Measurements from ENCODE around the gene B3GLCT. TPM values are rescaled to one million over a fixed set of nuclear protein-coding genes. Genes with fewer than 3 reads are reported as not detected.
"Not testable (repeated sequence)": the region's sequence is repeated elsewhere in the genome, so short reads cannot be mapped to it uniquely, and the experiment has no call there.

B3GLCT gene
- total RNA-seq, 2 donors from 2014 or later = 3.1 to 3.2 TPM

- no peaks in the 10 kb centered on the region for H3K9me3 Mint-ChIP-seq
- H3K27ac Mint-ChIP-seq = no peak overlapping the region
- ATAC-seq (no peak), DNase-seq (ENCODE audit: low spot score in 2 of 2) (no peak)
- no peaks in the 10 kb centered on the region for H3K36me3 Mint-ChIP-seq
Observed at GRCh38 chr13:31207661-31208552, 8.1 kb downstream of the B3GLCT start.

GRCh38 chr13:31208559-31209122 is 8.9 kb downstream of the B3GLCT start:
- Mint-ChIP-seq H3K9me3 (no peaks in the 10 kb centered on the region), H3K36me3 (no peaks in the 10 kb centered on the region), H3K27ac (no peak overlapping the region)
- ATAC-seq (no peak), DNase-seq (ENCODE audit: low spot score in 2 of 2) (no peak)

- ATAC-seq (no peak), DNase-seq (ENCODE audit: low spot score in 2 of 2) (no peak)
- Mint-ChIP-seq H3K27ac (no peak overlapping the region), H3K36me3 (no peaks in the 10 kb centered on the region), H3K9me3 (no peaks in the 10 kb centered on the region)
Observed at GRCh38 chr13:31209172-31209840, 9.5 kb downstream of the B3GLCT start.

- H3K27ac Mint-ChIP-seq = no peak overlapping the region
- H3K36me3 Mint-ChIP-seq = no peaks in the 10 kb centered on the region
- DNase-seq (ENCODE audit: low spot score in 2 of 2) = no peak
- no peak for ATAC-seq
- no peaks in the 10 kb centered on the region for H3K9me3 Mint-ChIP-seq
Observed at GRCh38 chr13:31209841-31210210, 10.1 kb downstream of the B3GLCT start.

- Mint-ChIP-seq H3K27ac (peak overlapping the region in 1 of 2 donors; percentile 16), H3K9me3 (no peaks in the 10 kb centered on the region), H3K36me3 (peaks cover 0 to 5% of the 10 kb centered on the region in 2 donors)
- ATAC-seq (peak; percentile 68 to 84), DNase-seq (ENCODE audit: low spot score in 2 of 2) (no peak)
Observed at GRCh38 chr13:31213651-31214289, 14.0 kb downstream of the B3GLCT start.

GRCh38 chr13:31214435-31214834 is 14.7 kb downstream of the B3GLCT start:
- Mint-ChIP-seq H3K9me3 (no peaks in the 10 kb centered on the region), H3K36me3 (peaks cover 0 to 5% of the 10 kb centered on the region in 2 donors), H3K27ac (no peak overlapping the region)
- ATAC-seq = no peak
- no peak for DNase-seq (ENCODE audit: low spot score in 2 of 2)

- not testable (repeated sequence) for DNase-seq (ENCODE audit: low spot score in 2 of 2)
Observed at GRCh38 chr13:31216916-31217315, 17.1 kb downstream of the B3GLCT start.

GRCh38 chr13:31219909-31220598 is 20.3 kb downstream of the B3GLCT start:
- Mint-ChIP-seq H3K36me3 (peaks cover 0 to 11% of the 10 kb centered on the region in 2 donors), H3K9me3 (no peaks in the 10 kb centered on the region), H3K27ac (no peak overlapping the region)
- ATAC-seq (no peak), DNase-seq (ENCODE audit: low spot score in 2 of 2) (no peak)

More at GRCh38 chr13:31216916-31217315, 17.1 kb downstream of the B3GLCT start:
- H3K27ac Mint-ChIP-seq, H3K9me3 Mint-ChIP-seq, ATAC-seq: not testable (repeated sequence)
- peaks cover 0 to 11% of the 10 kb centered on the region in 2 donors for H3K36me3 Mint-ChIP-seq

GRCh38 chr13:31221057-31221456 is 21.3 kb downstream of the B3GLCT start:
- Mint-ChIP-seq H3K27ac (no peak overlapping the region), H3K9me3 (no peaks in the 10 kb centered on the region), H3K36me3 (peaks cover 0 to 11% of the 10 kb centered on the region in 2 donors)
- ATAC-seq = no peak
- DNase-seq (ENCODE audit: low spot score in 2 of 2) = no peak

GRCh38 chr13:31223215-31223614 is 23.4 kb downstream of the B3GLCT start:
- H3K36me3 Mint-ChIP-seq = peaks cover 0 to 11% of the 10 kb centered on the region in 2 donors
- DNase-seq (ENCODE audit: low spot score in 2 of 2) = no peak
- ATAC-seq = no peak
- no peak overlapping the region for H3K27ac Mint-ChIP-seq
- H3K9me3 Mint-ChIP-seq = no peaks in the 10 kb centered on the region

- no peaks in the 10 kb centered on the region for H3K9me3 Mint-ChIP-seq
- ATAC-seq (no peak), DNase-seq (ENCODE audit: low spot score in 2 of 2) (no peak)
- no peak overlapping the region for H3K27ac Mint-ChIP-seq
- H3K36me3 Mint-ChIP-seq = peaks cover 0 to 7% of the 10 kb centered on the region in 2 donors
Observed at GRCh38 chr13:31223640-31224039, 23.9 kb downstream of the B3GLCT start.

- ATAC-seq = no peak
- Mint-ChIP-seq H3K27ac (no peak overlapping the region), H3K36me3 (peaks cover 0 to 5% of the 10 kb centered on the region in 2 donors), H3K9me3 (no peaks in the 10 kb centered on the region)
- no peak for DNase-seq (ENCODE audit: low spot score in 2 of 2)
Observed at GRCh38 chr13:31224174-31224669, 24.4 kb downstream of the B3GLCT start.

- Mint-ChIP-seq H3K27ac (peak overlapping the region in 1 of 2 donors; percentile 37), H3K9me3 (no peaks in the 10 kb centered on the region), H3K36me3 (peaks cover 0 to 5% of the 10 kb centered on the region in 2 donors)
- DNase-seq (ENCODE audit: low spot score in 2 of 2) = no peak
- no peak for ATAC-seq
Observed at GRCh38 chr13:31224963-31225559, 25.3 kb downstream of the B3GLCT start.

GRCh38 chr13:31225998-31226675 is 26.4 kb downstream of the B3GLCT start:
- Mint-ChIP-seq H3K9me3 (no peaks in the 10 kb centered on the region), H3K27ac (no peak overlapping the region), H3K36me3 (no peaks in the 10 kb centered on the region)
- DNase-seq (ENCODE audit: low spot score in 2 of 2) (no peak), ATAC-seq (no peak)

- no peak overlapping the region for H3K27ac Mint-ChIP-seq
- ATAC-seq (no peak), DNase-seq (ENCODE audit: low spot score in 2 of 2) (no peak)
- no peaks in the 10 kb centered on the region for H3K36me3 Mint-ChIP-seq
- no peaks in the 10 kb centered on the region for H3K9me3 Mint-ChIP-seq
Observed at GRCh38 chr13:31227063-31227462, 27.3 kb downstream of the B3GLCT start.

Data from activated naive CD4-positive, alpha-beta T cell treated with anti-CD3 and anti-CD28 coated beads, Interleukin-2, amount 50 U/mL, for 72 hours (primary cell).